Tibial nerve (tissue), 3 donors: ENCODE data around the gene KRAS.

Source experiments
- CTCF ChIP-seq, 5 experiments: fragments of 200-600 bp in 3 of 5; fragments of 450-650 bp in 2 of 5; sonication (generic) in 3 of 5; IDR thresholded peaks; one replicate each; pipeline ENCODE4 v1.5.1; 2016 to 2019; ENCODE audit warnings: antibody characterized with exemption in 5 of 5, mild to moderate bottlenecking in 3 of 5, moderate library complexity in 2 of 5
- POLR2A ChIP-seq, 2 donors: fragments of 450-650 bp; IDR thresholded peaks; one replicate each; pipeline ENCODE4 v1.6.1; 2017; ENCODE audit warnings: antibody characterized with exemption in 2 of 2, mild to moderate bottlenecking in 2 of 2, moderate library complexity in 2 of 2

DNA sequence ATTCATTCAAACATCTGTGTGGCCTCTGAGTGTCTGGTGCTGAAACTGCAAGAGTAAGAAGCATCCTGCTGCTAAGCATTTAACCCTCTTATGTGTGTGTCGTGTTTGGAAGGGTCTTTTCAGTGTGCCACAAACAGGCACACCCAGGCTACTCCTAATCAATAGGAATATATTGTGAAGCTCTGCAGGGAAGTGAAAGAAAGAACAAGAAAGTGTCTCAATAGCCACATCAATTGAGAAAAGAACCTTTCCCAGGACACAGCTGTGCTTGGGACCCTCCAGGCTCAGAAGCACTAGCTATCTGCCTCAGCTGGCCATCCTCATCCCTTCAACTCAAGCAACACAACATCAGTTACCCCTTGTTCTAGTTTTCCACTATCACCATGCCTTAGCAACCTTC, 13.4 kb upstream of the KRAS start:
- no peak for TF ChIP-seq POLR2A (IDR thresholded peaks at IDR 0.05)
- TF ChIP-seq CTCF (IDR thresholded peaks at IDR 0.05), result no peak
